Liver (tissue), 9 donors: Measurements from ENCODE around the gene WDR7. TPM values are rescaled to one million over a fixed set of nuclear protein-coding genes. Genes with fewer than 3 reads are reported as not detected.

Source experiments
- DNase-seq: peaks from one replicate; pipeline ENCODE4 v3.0.0-alpha.2; 2017; ENCODE audit warnings: low spot score
- H3K27ac ChIP-seq, 2 donors: one replicate each; pipeline ENCODE4 v1.7.0; 2013; ENCODE audit warnings: inconsistent platforms in 2 of 2, low read length in 2 of 2, control low read depth in 1 of 2, low read depth in 1 of 2, mild to moderate bottlenecking in 1 of 2
- H3K27me3 ChIP-seq, 4 donors: one replicate each; pipeline versions ENCODE4 v1.6.1 to v1.7.0; 2013; ENCODE audit warnings: low read length in 3 of 4, inconsistent platforms in 1 of 4, mild to moderate bottlenecking in 1 of 4, moderate library complexity in 1 of 4; ENCODE audit not compliant: control insufficient read depth in 4 of 4, insufficient read depth in 4 of 4
- H3K36me3 ChIP-seq, 4 donors: one replicate each; pipeline versions ENCODE4 v1.6.1 to v1.7.0; 2013; ENCODE audit warnings: low read length in 3 of 4, mild to moderate bottlenecking in 3 of 4, low read depth in 1 of 4, moderate library complexity in 1 of 4; ENCODE audit not compliant: control insufficient read depth in 4 of 4, insufficient read depth in 3 of 4
- H3K4me1 ChIP-seq, 4 donors: one replicate each; pipeline versions ENCODE4 v1.6.1 to v1.7.0; 2013; ENCODE audit warnings: low read length in 3 of 4, mild to moderate bottlenecking in 3 of 4, moderate library complexity in 1 of 4; ENCODE audit not compliant: control insufficient read depth in 4 of 4, insufficient read depth in 4 of 4
- H3K4me3 ChIP-seq, 3 donors: one replicate each; pipeline versions ENCODE4 v1.6.1 to v1.7.0; 2013; ENCODE audit warnings: low read length in 3 of 3, control low read depth in 1 of 3, low read depth in 1 of 3, mild to moderate bottlenecking in 1 of 3
- H3K9ac ChIP-seq, 2 donors: one replicate each; pipeline ENCODE4 v1.7.0; 2013; ENCODE audit warnings: low read length in 2 of 2, mild to moderate bottlenecking in 2 of 2, moderate library complexity in 2 of 2, control low read depth in 1 of 2, low read depth in 1 of 2
- H3K9me3 ChIP-seq, 4 donors: one replicate each; pipeline versions ENCODE4 v1.6.1 to v1.7.0; 2013; ENCODE audit warnings: low read length in 3 of 4; ENCODE audit not compliant: control insufficient read depth in 4 of 4
- EGR1 ChIP-seq, 2 donors: IDR thresholded peaks; 2 replicates each; pipeline ENCODE4 v1.6.1; 2016 to 2018; ENCODE audit warnings: antibody characterized with exemption in 2 of 2, low read depth in 2 of 2
- FOXA1 ChIP-seq: IDR thresholded peaks from 2 replicates; pipeline ENCODE4 v1.6.1; 2016; ENCODE audit warnings: antibody characterized with exemption
- HNF4A ChIP-seq, 2 donors: conservative IDR thresholded peaks; 2 replicates each; pipeline ENCODE4 v1.6.1; 2016; ENCODE audit warnings: antibody characterized with exemption in 2 of 2, mild to moderate bottlenecking in 2 of 2
- HNF4G ChIP-seq: IDR thresholded peaks from 2 replicates; pipeline ENCODE4 v1.6.1; 2016; ENCODE audit warnings: antibody characterized with exemption
- JUND ChIP-seq, 2 donors: IDR thresholded peaks; 2 replicates each; pipeline ENCODE4 v1.6.1; 2016; ENCODE audit warnings: antibody characterized with exemption in 2 of 2
- NR2F2 ChIP-seq: IDR thresholded peaks from 2 replicates; pipeline ENCODE4 v1.6.1; 2016; ENCODE audit warnings: antibody characterized with exemption
- RAD21 ChIP-seq, 2 donors: IDR thresholded peaks; 2 replicates each; pipeline ENCODE4 v1.6.1; 2016; ENCODE audit warnings: antibody characterized with exemption in 2 of 2, mild to moderate bottlenecking in 2 of 2
- RXRA ChIP-seq, 2 donors: IDR thresholded peaks; 2 replicates each; pipeline ENCODE4 v1.6.1; 2017 to 2018; ENCODE audit warnings: antibody characterized with exemption in 2 of 2, mild to moderate bottlenecking in 1 of 2
- SP1 ChIP-seq: IDR thresholded peaks from 2 replicates; pipeline ENCODE4 v1.6.1; 2018; ENCODE audit warnings: antibody characterized with exemption, mild to moderate bottlenecking
- TAF1 ChIP-seq: conservative IDR thresholded peaks from 2 replicates; pipeline ENCODE4 v1.6.1; 2016; ENCODE audit warnings: antibody characterized with exemption, mild to moderate bottlenecking
- YY1 ChIP-seq: IDR thresholded peaks from 2 replicates; pipeline ENCODE4 v1.6.1; 2016; ENCODE audit warnings: antibody characterized with exemption, mild to moderate bottlenecking
- WGBS: extraction: QIAGEN DNeasy Blood & Tissue Kit; methylation state at CpG from one replicate; pipeline ENCODE4 v1.1.7; 2013; 5-methylcytosine and 5-hydroxymethylcytosine counted together
- polyA plus RNA-seq, 2 donors: library from polyadenylated mRNA; stranded (reverse) in 1 of 2; unstranded in 1 of 2; fragments of 200-250 nt in 1 of 2; fragments of >200 nt in 1 of 2; fragmentation: Nextera tagmentation in 1 of 2; extraction: Ambion mirVana in 1 of 2; gene quantifications; one replicate each; pipeline versions ENCODE4 v1.2.1 to v1.2.3, GENCODE V29; 2013 to 2015
- total RNA-seq, 2 donors: library from RNA; depleted of rRNA; stranded (reverse); fragments of >200 nt; gene quantifications; one replicate each; pipeline ENCODE4 v1.2.3, GENCODE V29; 2014
- TF ChIP-seq, protein P1 (sequence below): IDR thresholded peaks from 2 replicates; pipeline ENCODE4 v1.6.1; 2016; ENCODE audit warnings: antibody characterized with exemption
- TF ChIP-seq, protein P2 (sequence below): fragments of 150-350 bp; IDR thresholded peaks from 2 replicates; pipeline ENCODE4 v1.5.1; 2017; ENCODE audit warnings: improper control_type of control experiment, low read depth, low read length; ENCODE audit not compliant: missing input control
- TF ChIP-seq, protein P3 (sequence below): IDR thresholded peaks from 2 replicates; pipeline ENCODE4 v1.6.1; 2016; ENCODE audit warnings: antibody characterized with exemption
- TF ChIP-seq, protein P4 (sequence below): IDR thresholded peaks from 2 replicates; pipeline ENCODE4 v1.6.1; 2016; ENCODE audit warnings: antibody characterized with exemption, mild to moderate bottlenecking
- donor health status: healthy.
- donor health status: healthy.
- donor health status: healthy.
- donor health status: healthy.
- donor health status: healthy.

WDR7 gene
- total and polyA plus RNA-seq, 4 donors = 4.5 to 26.6 (median 13.2) TPM

DNA sequence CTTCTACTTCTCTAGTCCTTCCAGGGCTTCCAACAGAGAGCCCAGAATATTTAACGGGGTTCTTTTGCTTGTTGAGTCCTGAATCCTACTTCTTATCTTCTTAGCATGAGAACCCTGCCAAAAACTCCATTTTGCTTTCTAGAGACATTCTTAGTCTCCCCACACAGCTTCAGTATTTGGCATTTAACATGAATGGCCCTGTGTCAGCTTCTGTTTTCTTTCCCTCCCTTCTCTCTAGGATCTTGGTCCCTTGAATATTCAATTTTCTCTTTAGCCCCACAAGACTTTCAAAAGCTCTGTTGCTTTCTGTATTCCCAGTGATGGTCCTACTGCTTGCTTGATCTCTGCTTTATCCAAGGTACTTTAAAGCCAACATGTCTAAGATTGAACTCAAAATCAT lies 89.5 kb downstream of the WDR7 start:
- 74% methylated on average over 1 of the region's 1 CpG for WGBS
- no peaks in the 10 kb centered on the region for H3K9me3 ChIP-seq
- H3K9ac ChIP-seq = no peak overlapping the region
- no peak overlapping the region for H3K4me3 ChIP-seq
- no peaks in the 10 kb centered on the region for H3K4me1 ChIP-seq
- no peak for DNase-seq
- no peak for TF ChIP-seq EGR1 (IDR thresholded peaks at IDR 0.05; ENCODE audit: low read depth in 2 of 2)
- TF ChIP-seq RXRA (IDR thresholded peaks at IDR 0.05) = no peak
- no peak for TF ChIP-seq FOXA1
- TF ChIP-seq, protein P1, sequence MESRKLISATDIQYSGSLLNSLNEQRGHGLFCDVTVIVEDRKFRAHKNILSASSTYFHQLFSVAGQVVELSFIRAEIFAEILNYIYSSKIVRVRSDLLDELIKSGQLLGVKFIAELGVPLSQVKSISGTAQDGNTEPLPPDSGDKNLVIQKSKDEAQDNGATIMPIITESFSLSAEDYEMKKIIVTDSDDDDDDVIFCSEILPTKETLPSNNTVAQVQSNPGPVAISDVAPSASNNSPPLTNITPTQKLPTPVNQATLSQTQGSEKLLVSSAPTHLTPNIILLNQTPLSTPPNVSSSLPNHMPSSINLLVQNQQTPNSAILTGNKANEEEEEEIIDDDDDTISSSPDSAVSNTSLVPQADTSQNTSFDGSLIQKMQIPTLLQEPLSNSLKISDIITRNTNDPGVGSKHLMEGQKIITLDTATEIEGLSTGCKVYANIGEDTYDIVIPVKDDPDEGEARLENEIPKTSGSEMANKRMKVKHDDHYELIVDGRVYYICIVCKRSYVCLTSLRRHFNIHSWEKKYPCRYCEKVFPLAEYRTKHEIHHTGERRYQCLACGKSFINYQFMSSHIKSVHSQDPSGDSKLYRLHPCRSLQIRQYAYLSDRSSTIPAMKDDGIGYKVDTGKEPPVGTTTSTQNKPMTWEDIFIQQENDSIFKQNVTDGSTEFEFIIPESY = no peak
- no peak for TF ChIP-seq TAF1
- no peak for TF ChIP-seq NR2F2
- TF ChIP-seq, protein P2, sequence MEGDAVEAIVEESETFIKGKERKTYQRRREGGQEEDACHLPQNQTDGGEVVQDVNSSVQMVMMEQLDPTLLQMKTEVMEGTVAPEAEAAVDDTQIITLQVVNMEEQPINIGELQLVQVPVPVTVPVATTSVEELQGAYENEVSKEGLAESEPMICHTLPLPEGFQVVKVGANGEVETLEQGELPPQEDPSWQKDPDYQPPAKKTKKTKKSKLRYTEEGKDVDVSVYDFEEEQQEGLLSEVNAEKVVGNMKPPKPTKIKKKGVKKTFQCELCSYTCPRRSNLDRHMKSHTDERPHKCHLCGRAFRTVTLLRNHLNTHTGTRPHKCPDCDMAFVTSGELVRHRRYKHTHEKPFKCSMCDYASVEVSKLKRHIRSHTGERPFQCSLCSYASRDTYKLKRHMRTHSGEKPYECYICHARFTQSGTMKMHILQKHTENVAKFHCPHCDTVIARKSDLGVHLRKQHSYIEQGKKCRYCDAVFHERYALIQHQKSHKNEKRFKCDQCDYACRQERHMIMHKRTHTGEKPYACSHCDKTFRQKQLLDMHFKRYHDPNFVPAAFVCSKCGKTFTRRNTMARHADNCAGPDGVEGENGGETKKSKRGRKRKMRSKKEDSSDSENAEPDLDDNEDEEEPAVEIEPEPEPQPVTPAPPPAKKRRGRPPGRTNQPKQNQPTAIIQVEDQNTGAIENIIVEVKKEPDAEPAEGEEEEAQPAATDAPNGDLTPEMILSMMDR = no peak
- TF ChIP-seq, protein P3, sequence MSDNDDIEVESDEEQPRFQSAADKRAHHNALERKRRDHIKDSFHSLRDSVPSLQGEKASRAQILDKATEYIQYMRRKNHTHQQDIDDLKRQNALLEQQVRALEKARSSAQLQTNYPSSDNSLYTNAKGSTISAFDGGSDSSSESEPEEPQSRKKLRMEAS = no peak
- peaks cover 0 to 2% (median 0%) of the 10 kb centered on the region in 4 donors for H3K36me3 ChIP-seq
- H3K27ac ChIP-seq = no peak overlapping the region
- H3K27me3 ChIP-seq = no peaks in the 10 kb centered on the region

- H3K4me3 ChIP-seq = no peak overlapping the region
- no peaks in the 10 kb centered on the region for H3K4me1 ChIP-seq
- H3K9me3 ChIP-seq = no peaks in the 10 kb centered on the region
- H3K27ac ChIP-seq = no peak overlapping the region
- H3K36me3 ChIP-seq = peaks cover 0 to 2% (median 0%) of the 10 kb centered on the region in 4 donors
- TF ChIP-seq, protein P1 = no peak
- TF ChIP-seq HNF4A (conservative IDR thresholded peaks at IDR 0.05) = no peak
- no peak for TF ChIP-seq HNF4G
- TF ChIP-seq YY1 = no peak
- no peak for TF ChIP-seq SP1
- TF ChIP-seq JUND (IDR thresholded peaks at IDR 0.05) = no peak
- TF ChIP-seq, protein P4, sequence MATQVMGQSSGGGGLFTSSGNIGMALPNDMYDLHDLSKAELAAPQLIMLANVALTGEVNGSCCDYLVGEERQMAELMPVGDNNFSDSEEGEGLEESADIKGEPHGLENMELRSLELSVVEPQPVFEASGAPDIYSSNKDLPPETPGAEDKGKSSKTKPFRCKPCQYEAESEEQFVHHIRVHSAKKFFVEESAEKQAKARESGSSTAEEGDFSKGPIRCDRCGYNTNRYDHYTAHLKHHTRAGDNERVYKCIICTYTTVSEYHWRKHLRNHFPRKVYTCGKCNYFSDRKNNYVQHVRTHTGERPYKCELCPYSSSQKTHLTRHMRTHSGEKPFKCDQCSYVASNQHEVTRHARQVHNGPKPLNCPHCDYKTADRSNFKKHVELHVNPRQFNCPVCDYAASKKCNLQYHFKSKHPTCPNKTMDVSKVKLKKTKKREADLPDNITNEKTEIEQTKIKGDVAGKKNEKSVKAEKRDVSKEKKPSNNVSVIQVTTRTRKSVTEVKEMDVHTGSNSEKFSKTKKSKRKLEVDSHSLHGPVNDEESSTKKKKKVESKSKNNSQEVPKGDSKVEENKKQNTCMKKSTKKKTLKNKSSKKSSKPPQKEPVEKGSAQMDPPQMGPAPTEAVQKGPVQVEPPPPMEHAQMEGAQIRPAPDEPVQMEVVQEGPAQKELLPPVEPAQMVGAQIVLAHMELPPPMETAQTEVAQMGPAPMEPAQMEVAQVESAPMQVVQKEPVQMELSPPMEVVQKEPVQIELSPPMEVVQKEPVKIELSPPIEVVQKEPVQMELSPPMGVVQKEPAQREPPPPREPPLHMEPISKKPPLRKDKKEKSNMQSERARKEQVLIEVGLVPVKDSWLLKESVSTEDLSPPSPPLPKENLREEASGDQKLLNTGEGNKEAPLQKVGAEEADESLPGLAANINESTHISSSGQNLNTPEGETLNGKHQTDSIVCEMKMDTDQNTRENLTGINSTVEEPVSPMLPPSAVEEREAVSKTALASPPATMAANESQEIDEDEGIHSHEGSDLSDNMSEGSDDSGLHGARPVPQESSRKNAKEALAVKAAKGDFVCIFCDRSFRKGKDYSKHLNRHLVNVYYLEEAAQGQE = no peak
- no peak for TF ChIP-seq NR2F2
- no peak for TF ChIP-seq RAD21 (IDR thresholded peaks at IDR 0.05)
- TF ChIP-seq EGR1 (IDR thresholded peaks at IDR 0.05; ENCODE audit: low read depth in 2 of 2) = no peak
- no peaks in the 10 kb centered on the region for H3K27me3 ChIP-seq
- DNase-seq = no peak
- no peak overlapping the region for H3K9ac ChIP-seq
- WGBS = 96% methylated on average over 1 of the region's 1 CpG
These were observed 90.5 kb downstream of the WDR7 start for GRCh38 chr18:56741685-56742084.
